GM12878 (cell line): ENCODE measurements around the gene MARCHF11. TPM values are rescaled to one million over a fixed set of nuclear protein-coding genes. Genes with fewer than 3 reads are reported as not detected.

Source experiments
- ATAC-seq: fragments of 200-7000 bp; cut with Tn5 transposase; 3 replicates; pipeline ENCODE4 v1.9.1; 2020; ENCODE audit warnings: mild to moderate bottlenecking, moderate library complexity
- BruUV-seq: library from RNA; stranded (reverse); fragments of 400-500 nt; replicated peaks from 2 replicates; lab custom pipeline; 2021; lab: Mats Ljungman, UMichigan
- CTCF ChIA-PET: fragments of 300-600 bp; sonication (Branson Sonifier 250); formaldehyde crosslinking; extraction: SDS; loops from one replicate; lab custom pipeline; 2021; ENCODE audit warnings: inconsistent platforms; lab: Yijun Ruan, JAX
- POLR2A ChIA-PET: fragments of 350-600 bp; formaldehyde crosslinking; extraction: SDS; loops from one replicate; lab custom pipeline; 2021; ENCODE audit warnings: inconsistent platforms; lab: Charles Lee
- RAD21 ChIA-PET: fragments of 300-600 bp; sonication (Branson Sonifier 250); formaldehyde crosslinking; loops from one replicate; lab custom pipeline; 2023; ENCODE audit warnings: antibody characterized with exemption; ENCODE audit not compliant: unreplicated experiment; lab: Charles Lee
- SMC1A ChIA-PET: fragments of 300-600 bp; sonication (Branson Sonifier 250); formaldehyde crosslinking; loops from one replicate; lab custom pipeline; 2023; ENCODE audit not compliant: unreplicated experiment, uncharacterized antibody; lab: Charles Lee
- DNase-seq: peaks from one replicate; pipeline ENCODE4 v3.0.0-alpha.2; 2011; ENCODE audit warnings: low read depth, low spot score
- FAIRE-seq: peaks from 3 replicates; lab custom pipeline; 2011; peaks lifted over from hg19 to GRCh38; lab: Jason Lieb, UNC
- H2AFZ ChIP-seq: 2 replicates; pipeline ENCODE4 v1.6.0; 2011; ENCODE audit warnings: low read depth, low read length, control low read depth; ENCODE audit not compliant: control insufficient read depth
- H3K27ac ChIP-seq: 2 replicates; pipeline ENCODE4 v1.5.1; 2011; ENCODE audit warnings: control low read depth; ENCODE audit not compliant: control insufficient read depth, insufficient read depth
- H3K27me3 ChIP-seq, 2 experiments: replicated peaks in 1 of 2; 2 replicates each; pipeline versions ENCODE4 v1.6.0 to v1.6.1; 2011; ENCODE audit warnings: low read length in 1 of 2; ENCODE audit not compliant: control insufficient read depth in 2 of 2, insufficient read depth in 2 of 2
- H3K36me3 ChIP-seq, 2 experiments: 2 replicates each; pipeline ENCODE4 v1.5.1; 2011; ENCODE audit warnings: low read length in 1 of 2; ENCODE audit not compliant: control insufficient read depth in 2 of 2, insufficient read depth in 2 of 2
- H3K4me1 ChIP-seq: 2 replicates; pipeline ENCODE4 v1.6.1; 2011; ENCODE audit warnings: mild to moderate bottlenecking, low read length, moderate library complexity, mixed read lengths; ENCODE audit not compliant: control insufficient read depth, insufficient read depth
- H3K4me2 ChIP-seq: 2 replicates; pipeline ENCODE4 v1.6.0; 2011; ENCODE audit warnings: control low read depth; ENCODE audit not compliant: control insufficient read depth, insufficient read depth
- H3K4me3 ChIP-seq: fragments of 200-600 bp; sonication (generic); 2 replicates; pipeline ENCODE4 v1.5.1; 2016
- H3K79me2 ChIP-seq: 2 replicates; pipeline ENCODE4 v1.6.0; 2011; ENCODE audit warnings: low read length; ENCODE audit not compliant: control insufficient read depth, insufficient read depth
- H3K9ac ChIP-seq: 2 replicates; pipeline ENCODE4 v1.8.0; 2011; ENCODE audit warnings: low read length, control low read depth, mixed read lengths; ENCODE audit not compliant: control insufficient read depth, insufficient read depth
- H3K9me3 ChIP-seq: replicated peaks from 3 replicates; pipeline ENCODE4 v1.5.1; 2011; ENCODE audit warnings: mild to moderate bottlenecking, low read length; ENCODE audit not compliant: control insufficient read depth, insufficient read depth
- H4K20me1 ChIP-seq: 2 replicates; pipeline ENCODE4 v1.6.0; 2011; ENCODE audit not compliant: control insufficient read depth, insufficient read depth
- EP300 ChIP-seq, 2 experiments: fragments of 150-350 bp in 1 of 2; IDR thresholded peaks; 2 replicates each; pipeline ENCODE4 v1.6.1; 2011 to 2012; ENCODE audit warnings: low read depth in 2 of 2, low read length in 2 of 2, borderline replicate concordance in 1 of 2, improper control_type of control experiment in 1 of 2, inconsistent platforms in 1 of 2; ENCODE audit not compliant: control insufficient read depth in 1 of 2
- ETV6 ChIP-seq, 2 experiments: fragments of 450-650 bp in 1 of 2; IDR thresholded peaks in 1 of 2; conservative IDR thresholded peaks in 1 of 2; 2 replicates each; pipeline ENCODE4 v1.6.1; 2014; ENCODE audit warnings: antibody characterized with exemption in 1 of 2, borderline replicate concordance in 1 of 2, low read depth in 1 of 2, mild to moderate bottlenecking in 1 of 2, moderate library complexity in 1 of 2
- HDAC6 ChIP-seq: fragments of 200-600 bp; sonication (generic); IDR thresholded peaks from one replicate; pipeline ENCODE4 v1.8.0; 2017; ENCODE audit warnings: antibody characterized with exemption; ENCODE audit not compliant: unreplicated experiment
- MYB ChIP-seq: fragments of 150-350 bp; IDR thresholded peaks from 2 replicates; pipeline ENCODE4 v1.6.1; 2014; ENCODE audit warnings: mild to moderate bottlenecking, low read depth, low read length, borderline replicate concordance
- SIN3A ChIP-seq: IDR thresholded peaks from 2 replicates; pipeline ENCODE4 v1.6.1; 2012; ENCODE audit warnings: low read depth, low read length, improper control_type of control experiment
- ZZZ3 ChIP-seq: IDR thresholded peaks from 2 replicates; pipeline ENCODE4 v1.6.1; 2011; ENCODE audit warnings: low read depth; ENCODE audit not compliant: control insufficient read depth, insufficient read length
- WGBS: methylation state at CpG from one replicate; pipeline ENCODE4 v1.1.6; 2016; ENCODE audit warnings: low lambda C conversion rate; ENCODE audit not compliant: insufficient replicate concordance, insufficient coverage; ENCODE audit errors: missing lambda C conversion rate; 5-methylcytosine and 5-hydroxymethylcytosine counted together
- in situ Hi-C: fragments of 300-500 bp; cut with MboI; formaldehyde crosslinking; loops from 9 replicates; pipeline ENCODE4 v1.14.3; 2018; ENCODE audit warnings: mixed read lengths
- intact Hi-C: fragments of 100-400 bp; cut with micrococcal nuclease; formaldehyde crosslinking; loops from one replicate; pipeline ENCODE4 v1.14.2; 2022; ENCODE audit not compliant: unreplicated experiment
- polyA plus RNA-seq, 11 experiments: library from polyadenylated mRNA; depleted of rRNA in 4 of 11; unstranded in 6 of 11; stranded (reverse) in 5 of 11; fragments of >200 nt; fragmentation: Nextera tagmentation in 4 of 11; fragmentation: Illumina TruSeq in 1 of 11; extraction: Ambion mirVana in 4 of 11; extraction: Trizol in 1 of 11; gene quantifications; 1 replicate in 1 of 11; 2 replicates in 10 of 11; pipeline versions ENCODE4 v1.2.1 to v1.2.3, GENCODE V29; 2011 to 2016; ENCODE audit warnings: inconsistent platforms in 2 of 11, missing spikeins in 2 of 11, low read depth in 1 of 11
- total RNA-seq, 4 experiments: library from RNA; depleted of rRNA in 3 of 4; stranded (reverse); fragments of >200 nt in 3 of 4; fragmentation: Illumina TruSeq in 1 of 4; extraction: Trizol in 1 of 4; gene quantifications; 2 replicates each; pipeline versions ENCODE4 v1.2.1 to v1.2.3, GENCODE V29; 2013 to 2021
- TF ChIP-seq, protein P1 (sequence below): IDR thresholded peaks from 2 replicates; pipeline ENCODE4 v1.6.1; 2012; ENCODE audit warnings: low read length, inconsistent platforms
- TF ChIP-seq, protein P2 (sequence below): fragments of 450-650 bp; IDR thresholded peaks from 2 replicates; pipeline ENCODE4 v1.6.1; 2017; ENCODE audit warnings: low read depth, mild to moderate bottlenecking, moderate library complexity
- TF ChIP-seq, protein P3 (sequence below): IDR thresholded peaks from 2 replicates; pipeline ENCODE4 v1.6.1; 2011; ENCODE audit warnings: low read depth, low read length, improper control_type of control experiment, borderline replicate concordance
- TF ChIP-seq, protein P4 (sequence below): fragments of 450-650 bp; IDR thresholded peaks from 2 replicates; pipeline ENCODE4 v1.6.1; 2017; ENCODE audit warnings: borderline replicate concordance

The MARCHF11 gene
- total and polyA plus RNA-seq, 10 of the 15 experiments (the other 5 are each of a cell fraction or from before 2014, with no cell fraction given), result 0.26 TPM; not detected in 9

DNA sequence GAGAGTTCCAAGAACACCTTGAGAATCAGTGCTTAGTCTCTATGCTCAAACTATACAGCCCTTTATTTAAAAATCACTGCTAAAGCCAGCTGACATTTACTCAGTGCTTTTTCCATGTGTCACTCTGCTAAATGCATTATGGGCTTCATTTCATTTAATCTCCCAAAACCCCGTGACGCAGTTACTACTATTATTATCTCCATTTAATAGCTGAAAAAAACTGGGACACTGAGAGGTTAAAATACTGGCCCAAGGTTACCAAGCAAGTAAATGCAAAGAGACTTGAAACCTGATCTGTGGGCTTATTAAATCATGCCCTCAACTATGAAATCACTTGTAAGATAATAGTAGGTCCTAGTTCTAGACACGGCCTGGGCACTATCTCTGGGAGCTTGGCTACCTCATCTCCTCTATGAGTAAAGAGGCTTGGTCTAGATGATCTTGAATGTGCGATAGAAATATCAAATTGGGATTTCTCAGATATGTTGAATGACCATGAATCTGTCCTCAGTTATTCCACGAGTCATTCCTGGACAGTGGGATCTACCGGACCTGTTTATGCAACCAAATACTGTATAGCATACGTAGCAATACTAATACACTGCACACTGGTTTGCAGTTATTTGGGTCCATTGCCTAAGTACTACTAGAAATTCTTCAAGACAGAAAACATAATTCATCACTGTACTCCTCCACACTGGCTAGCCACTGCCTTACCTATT lies 32.3 kb downstream of the MARCHF11 start:
- Histone ChIP-seq H3K4me3 (no peak overlapping the region), H3K27me3 (no peaks in the 10 kb centered on the region), H4K20me1 (no peaks in the 10 kb centered on the region), H3K9ac (no peak overlapping the region), H3K9me3 (no peaks in the 10 kb centered on the region), H3K27ac (no peak overlapping the region), H3K36me3 (no peaks in the 10 kb centered on the region), H3K4me1 (no peaks in the 10 kb centered on the region), H3K79me2 (no peaks in the 10 kb centered on the region), H3K4me2 (no peak overlapping the region), H2AFZ (no peak overlapping the region)
- no peak for DNase-seq
- intact Hi-C loops (no loop called here), in situ Hi-C loops (no loop called here)
- TF ChIP-seq HDAC6 (no peak), EP300 (IDR thresholded peaks at IDR 0.05; ENCODE audit: borderline replicate concordance in 1 of 2, control insufficient read depth in 1 of 2, low read depth in 2 of 2, low read length in 2 of 2) (no peak)
- TF ChIP-seq, protein P1, sequence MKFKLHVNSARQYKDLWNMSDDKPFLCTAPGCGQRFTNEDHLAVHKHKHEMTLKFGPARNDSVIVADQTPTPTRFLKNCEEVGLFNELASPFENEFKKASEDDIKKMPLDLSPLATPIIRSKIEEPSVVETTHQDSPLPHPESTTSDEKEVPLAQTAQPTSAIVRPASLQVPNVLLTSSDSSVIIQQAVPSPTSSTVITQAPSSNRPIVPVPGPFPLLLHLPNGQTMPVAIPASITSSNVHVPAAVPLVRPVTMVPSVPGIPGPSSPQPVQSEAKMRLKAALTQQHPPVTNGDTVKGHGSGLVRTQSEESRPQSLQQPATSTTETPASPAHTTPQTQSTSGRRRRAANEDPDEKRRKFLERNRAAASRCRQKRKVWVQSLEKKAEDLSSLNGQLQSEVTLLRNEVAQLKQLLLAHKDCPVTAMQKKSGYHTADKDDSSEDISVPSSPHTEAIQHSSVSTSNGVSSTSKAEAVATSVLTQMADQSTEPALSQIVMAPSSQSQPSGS, result no peak
- ATAC-seq, result no peak
- 11% methylated on average over 7 of the region's 7 CpGs for WGBS
- SMC1A ChIA-PET, result no interaction called here
- POLR2A ChIA-PET, result no interaction called here
- no TSS peak for BruUV-seq
- RAD21 ChIA-PET, result no interaction called here
- CTCF ChIA-PET, result no interaction called here
- FAIRE-seq, result no peak

DNA sequence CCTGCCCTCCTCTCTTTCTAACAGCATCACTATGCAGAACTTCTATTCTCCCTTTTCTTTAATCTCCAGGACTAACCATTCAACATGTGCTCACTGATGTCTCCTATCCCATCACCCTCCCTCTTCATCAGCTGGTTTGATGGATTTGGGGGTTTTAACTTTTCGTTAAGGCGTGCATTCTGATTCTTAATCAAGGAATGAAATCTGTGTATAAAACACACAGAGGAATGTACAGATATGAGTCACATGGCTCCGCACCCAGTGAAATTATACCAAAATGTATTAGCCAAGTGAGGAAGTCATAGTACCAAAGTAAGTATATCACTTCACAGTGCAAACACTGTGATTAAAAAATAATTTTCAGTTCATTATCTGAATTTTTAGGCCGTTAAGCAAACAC lies 35.2 kb downstream of the MARCHF11 start:
- Histone ChIP-seq H3K9me3 (no peaks in the 10 kb centered on the region), H3K4me2 (no peak overlapping the region), H2AFZ (no peak overlapping the region), H3K9ac (no peak overlapping the region), H3K27ac (no peak overlapping the region), H3K4me3 (no peak overlapping the region), H3K79me2 (no peaks in the 10 kb centered on the region), H3K36me3 (no peaks in the 10 kb centered on the region), H3K27me3 (no peaks in the 10 kb centered on the region), H4K20me1 (no peaks in the 10 kb centered on the region), H3K4me1 (no peaks in the 10 kb centered on the region)
- ChIA-PET POLR2A (no interaction called here), SMC1A (no interaction called here), CTCF (interaction anchor here (1.2 kb wide), 1 partner anchor 16 kb away, joined by 3 read pairs; no protein-coding TSS in a partner anchor), RAD21 (no interaction called here)
- no peak for ATAC-seq
- no TSS peak for BruUV-seq
- 5% methylated on average over 4 of the region's 4 CpGs for WGBS
- intact Hi-C loops, result no loop called here
- in situ Hi-C loops, result no loop called here
- no peak for DNase-seq
- no peak for FAIRE-seq
- TF ChIP-seq ZZZ3 (no peak), ETV6 (conservative IDR thresholded peaks at IDR 0.05 in 1 of 2, IDR thresholded peaks at IDR 0.05 in 1 of 2; ENCODE audit: borderline replicate concordance in 1 of 2, low read depth in 1 of 2) (no peak), SIN3A (no peak), MYB (no peak)
- TF ChIP-seq, protein P2, sequence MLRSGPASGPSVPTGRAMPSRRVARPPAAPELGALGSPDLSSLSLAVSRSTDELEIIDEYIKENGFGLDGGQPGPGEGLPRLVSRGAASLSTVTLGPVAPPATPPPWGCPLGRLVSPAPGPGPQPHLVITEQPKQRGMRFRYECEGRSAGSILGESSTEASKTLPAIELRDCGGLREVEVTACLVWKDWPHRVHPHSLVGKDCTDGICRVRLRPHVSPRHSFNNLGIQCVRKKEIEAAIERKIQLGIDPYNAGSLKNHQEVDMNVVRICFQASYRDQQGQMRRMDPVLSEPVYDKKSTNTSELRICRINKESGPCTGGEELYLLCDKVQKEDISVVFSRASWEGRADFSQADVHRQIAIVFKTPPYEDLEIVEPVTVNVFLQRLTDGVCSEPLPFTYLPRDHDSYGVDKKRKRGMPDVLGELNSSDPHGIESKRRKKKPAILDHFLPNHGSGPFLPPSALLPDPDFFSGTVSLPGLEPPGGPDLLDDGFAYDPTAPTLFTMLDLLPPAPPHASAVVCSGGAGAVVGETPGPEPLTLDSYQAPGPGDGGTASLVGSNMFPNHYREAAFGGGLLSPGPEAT, result no peak
- TF ChIP-seq, protein P3, sequence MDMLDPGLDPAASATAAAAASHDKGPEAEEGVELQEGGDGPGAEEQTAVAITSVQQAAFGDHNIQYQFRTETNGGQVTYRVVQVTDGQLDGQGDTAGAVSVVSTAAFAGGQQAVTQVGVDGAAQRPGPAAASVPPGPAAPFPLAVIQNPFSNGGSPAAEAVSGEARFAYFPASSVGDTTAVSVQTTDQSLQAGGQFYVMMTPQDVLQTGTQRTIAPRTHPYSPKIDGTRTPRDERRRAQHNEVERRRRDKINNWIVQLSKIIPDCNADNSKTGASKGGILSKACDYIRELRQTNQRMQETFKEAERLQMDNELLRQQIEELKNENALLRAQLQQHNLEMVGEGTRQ, result no peak
- TF ChIP-seq, protein P4, sequence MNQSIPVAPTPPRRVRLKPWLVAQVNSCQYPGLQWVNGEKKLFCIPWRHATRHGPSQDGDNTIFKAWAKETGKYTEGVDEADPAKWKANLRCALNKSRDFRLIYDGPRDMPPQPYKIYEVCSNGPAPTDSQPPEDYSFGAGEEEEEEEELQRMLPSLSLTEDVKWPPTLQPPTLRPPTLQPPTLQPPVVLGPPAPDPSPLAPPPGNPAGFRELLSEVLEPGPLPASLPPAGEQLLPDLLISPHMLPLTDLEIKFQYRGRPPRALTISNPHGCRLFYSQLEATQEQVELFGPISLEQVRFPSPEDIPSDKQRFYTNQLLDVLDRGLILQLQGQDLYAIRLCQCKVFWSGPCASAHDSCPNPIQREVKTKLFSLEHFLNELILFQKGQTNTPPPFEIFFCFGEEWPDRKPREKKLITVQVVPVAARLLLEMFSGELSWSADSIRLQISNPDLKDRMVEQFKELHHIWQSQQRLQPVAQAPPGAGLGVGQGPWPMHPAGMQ, result no peak
